IPS-15b (cell line): ENCODE results near the gene CALHM3.
"Not testable (repeated sequence)": the region's sequence is repeated elsewhere in the genome, so short reads cannot be mapped to it uniquely, and the experiment has no call there.

Experiments
- H3K27me3 ChIP-seq: one replicate; pipeline ENCODE4 v1.6.1; 2013; ENCODE audit warnings: low read length; ENCODE audit not compliant: control insufficient read depth, insufficient read depth
- H3K36me3 ChIP-seq: one replicate; pipeline ENCODE4 v1.6.1; 2013; ENCODE audit warnings: low read length; ENCODE audit not compliant: control insufficient read depth, insufficient read depth
- H3K4me1 ChIP-seq: one replicate; pipeline ENCODE4 v1.6.1; 2013; ENCODE audit warnings: mild to moderate bottlenecking, low read length; ENCODE audit not compliant: control insufficient read depth, insufficient read depth
- H3K4me3 ChIP-seq: one replicate; pipeline ENCODE4 v1.5.1; 2013; ENCODE audit warnings: low read depth, low read length
- H3K9ac ChIP-seq: one replicate; pipeline ENCODE4 v1.6.1; 2013; ENCODE audit warnings: low read depth, mild to moderate bottlenecking, low read length
- H3K9me3 ChIP-seq: one replicate; pipeline ENCODE4 v1.6.1; 2013; ENCODE audit warnings: mild to moderate bottlenecking, low read length; ENCODE audit not compliant: control insufficient read depth, insufficient read depth

CALHM3 gene

DNA sequence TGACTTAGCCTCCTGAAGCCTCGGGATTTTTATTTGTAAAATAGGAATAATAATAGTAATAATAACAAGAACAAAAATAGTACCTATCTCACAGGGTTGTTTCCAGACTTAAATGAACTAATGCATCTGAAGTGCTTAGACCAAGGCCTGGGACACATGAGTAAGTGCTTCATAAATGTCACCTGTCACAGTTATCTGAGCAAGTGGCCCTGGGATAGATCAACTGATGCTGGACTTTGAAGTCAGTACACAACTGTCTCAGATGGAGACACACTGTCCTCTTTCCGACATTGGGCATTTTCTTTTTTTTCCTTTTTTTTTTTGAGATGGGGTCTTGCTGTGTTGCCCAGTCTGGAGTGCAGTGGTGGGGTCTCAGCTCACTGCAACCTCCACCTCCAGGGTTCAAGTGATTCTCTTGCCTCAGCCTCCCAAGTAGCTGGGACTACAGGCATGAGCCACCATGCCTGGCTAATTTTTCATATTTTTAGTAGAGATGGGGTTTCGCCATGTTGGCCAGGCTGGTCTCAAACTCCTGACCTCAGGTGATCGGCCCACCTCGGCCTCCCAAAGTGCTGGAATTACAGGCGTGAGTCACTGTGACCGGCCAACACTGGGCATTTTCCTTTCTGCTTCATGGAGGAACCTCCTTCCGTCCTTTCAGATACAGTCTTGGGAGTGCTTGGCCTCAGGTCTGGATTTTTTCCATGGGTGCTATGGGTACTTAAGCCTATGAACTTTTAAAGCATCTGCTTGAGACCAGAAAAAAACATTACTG lies 7.8 kb upstream of the CALHM3 start:
- not testable (repeated sequence) for H3K4me1 ChIP-seq, H3K36me3 ChIP-seq, H3K9ac ChIP-seq, H3K9me3 ChIP-seq, H3K27me3 ChIP-seq, H3K4me3 ChIP-seq

DNA sequence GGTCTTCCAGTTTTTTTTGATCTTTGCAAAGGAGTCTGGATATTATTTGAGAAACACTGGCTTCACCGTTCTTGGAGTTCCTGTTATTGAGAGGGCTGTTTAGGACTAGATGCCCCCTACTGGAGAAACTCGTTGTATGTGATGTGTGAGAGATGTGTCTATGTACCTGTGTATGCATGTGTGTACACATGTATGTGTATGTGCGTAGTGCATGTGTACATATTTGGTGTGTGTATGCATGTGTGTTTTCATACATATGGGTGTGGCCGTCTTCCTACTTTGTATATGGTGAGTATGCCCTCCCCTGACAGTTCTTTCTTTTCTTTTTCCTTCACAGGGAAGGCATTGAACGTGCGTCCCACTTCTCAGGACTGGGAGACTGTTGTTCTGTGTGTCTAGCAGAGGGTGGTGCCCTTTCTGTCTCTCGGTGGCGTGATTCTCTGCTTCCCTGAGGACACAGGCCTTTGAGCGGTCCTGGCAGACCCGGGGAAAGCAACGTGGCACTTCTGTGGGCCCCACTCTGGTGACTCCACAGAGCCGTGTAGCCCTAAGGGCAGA lies 3.0 kb upstream of the CALHM3 start:
- H3K9me3 ChIP-seq: no peaks in the 10 kb centered on the region
- no peak overlapping the region for H3K4me3 ChIP-seq
- H3K4me1 ChIP-seq: peaks cover 2% of the 10 kb centered on the region
- H3K9ac ChIP-seq: no peak overlapping the region
- H3K27me3 ChIP-seq: no peaks in the 10 kb centered on the region
- H3K36me3 ChIP-seq: no peaks in the 10 kb centered on the region

DNA sequence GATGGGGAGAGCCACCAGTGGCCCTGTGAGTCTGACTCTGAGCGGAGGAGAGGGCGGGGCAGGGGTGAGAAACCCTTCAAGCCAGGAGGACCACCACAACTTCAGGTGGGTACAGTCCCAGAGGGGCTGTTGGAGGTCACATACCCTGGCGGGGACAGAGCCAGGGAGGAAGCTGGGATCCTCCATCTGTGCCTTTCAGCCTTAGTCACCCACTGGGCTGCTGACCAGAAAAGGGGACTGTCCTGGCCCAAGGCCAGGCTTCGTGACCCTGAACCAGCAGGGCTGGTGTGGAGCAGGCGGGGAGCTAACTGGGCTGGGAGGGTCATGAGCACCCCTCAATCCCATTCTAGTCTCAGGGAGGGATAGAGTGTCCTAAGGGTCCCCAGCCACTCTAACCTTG lies 1.5 kb upstream of the CALHM3 start:
- no peak overlapping the region for H3K4me3 ChIP-seq
- no peak overlapping the region for H3K9ac ChIP-seq

DNA sequence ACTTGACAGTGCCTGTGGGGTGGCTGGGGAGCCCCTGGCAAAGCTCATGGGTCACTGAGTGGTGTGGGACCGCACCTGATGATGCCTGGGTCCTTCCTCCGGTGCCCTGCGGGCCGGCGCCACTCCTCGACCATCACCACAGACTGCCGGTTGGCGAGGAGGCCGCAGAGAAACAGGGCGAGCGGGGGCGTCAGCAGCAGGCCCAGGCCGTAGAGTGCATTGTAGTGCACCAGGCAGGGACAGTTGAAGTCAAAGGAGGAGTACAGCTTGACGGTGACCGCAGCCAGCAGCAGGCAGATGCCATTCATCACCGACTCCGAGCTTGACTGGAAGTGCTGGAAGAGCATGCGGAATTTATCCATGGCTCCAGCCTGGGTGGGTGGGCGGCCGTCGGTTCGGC lies 369 bp downstream of the CALHM3 start:
- H3K4me1 ChIP-seq: peaks cover 8% of the 10 kb centered on the region
- no peaks in the 10 kb centered on the region for H3K9me3 ChIP-seq
- no peaks in the 10 kb centered on the region for H3K36me3 ChIP-seq
- no peak overlapping the region for H3K4me3 ChIP-seq
- H3K9ac ChIP-seq: no peak overlapping the region
- H3K27me3 ChIP-seq: no peaks in the 10 kb centered on the region

More for the DNA sequence above, 1.5 kb upstream of the CALHM3 start:
- Histone ChIP-seq H3K36me3 (no peaks in the 10 kb centered on the region), H3K9me3 (no peaks in the 10 kb centered on the region), H3K4me1 (peaks cover 8% of the 10 kb centered on the region), H3K27me3 (no peaks in the 10 kb centered on the region)

DNA sequence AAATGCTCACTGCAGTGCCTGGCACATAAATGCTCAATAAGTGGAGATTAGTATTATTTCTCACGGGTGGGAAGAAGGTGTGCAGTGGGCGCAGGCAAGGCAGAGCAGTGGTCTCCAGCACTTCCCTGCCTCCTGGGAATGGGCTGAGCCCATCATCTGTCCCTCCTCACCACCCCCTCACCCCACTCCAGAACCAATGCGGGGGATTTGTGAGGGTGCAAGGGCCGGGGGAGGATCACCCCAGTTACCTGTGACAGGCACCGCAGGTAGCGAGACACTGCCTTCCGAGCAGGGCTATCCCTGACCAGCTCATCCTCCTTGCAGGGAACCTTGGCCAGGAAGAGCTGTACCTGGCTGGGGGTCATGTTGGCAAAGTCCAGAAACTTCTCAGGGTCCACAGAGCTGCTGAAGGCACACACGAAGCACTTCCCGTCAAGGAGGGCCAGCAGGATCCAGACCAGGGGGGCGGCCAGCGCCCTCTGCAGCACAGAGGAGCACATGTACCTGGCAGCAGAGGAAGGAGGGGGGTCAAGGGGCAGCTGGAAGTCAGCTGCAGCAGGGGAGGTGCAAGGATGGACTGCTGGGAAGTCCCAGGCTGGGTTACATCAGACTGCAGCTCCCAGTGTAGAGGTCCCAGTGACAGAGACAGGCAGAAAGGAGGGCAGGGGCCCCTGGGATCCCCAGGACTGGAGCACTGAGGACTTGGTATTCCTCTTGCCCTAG lies 2.8 kb downstream of the CALHM3 start:
- no peak overlapping the region for H3K4me3 ChIP-seq
- no peaks in the 10 kb centered on the region for H3K36me3 ChIP-seq
- H3K4me1 ChIP-seq: peaks cover 10% of the 10 kb centered on the region
- no peaks in the 10 kb centered on the region for H3K27me3 ChIP-seq
- no peaks in the 10 kb centered on the region for H3K9me3 ChIP-seq
- H3K9ac ChIP-seq: no peak overlapping the region

DNA sequence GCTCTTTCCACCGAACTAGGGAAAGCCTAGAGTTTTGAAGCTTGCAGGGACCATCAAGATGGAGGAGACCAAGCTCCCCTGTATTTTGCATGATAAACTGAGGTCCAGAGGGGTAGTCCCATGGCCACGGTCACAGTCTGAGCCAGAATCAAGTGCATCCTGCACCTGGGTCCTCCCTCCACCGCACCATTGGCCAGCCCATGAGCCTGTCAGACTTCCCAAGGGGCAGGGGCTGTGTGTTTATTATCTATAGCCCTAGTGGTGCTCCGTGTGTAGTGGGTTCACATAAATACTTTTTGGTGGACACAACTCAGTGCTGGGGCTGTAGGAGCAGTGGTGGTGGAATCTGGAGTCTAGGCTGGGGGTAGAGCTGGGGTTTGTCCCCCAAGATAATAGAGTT lies 3.6 kb downstream of the CALHM3 start:
- Histone ChIP-seq H3K36me3 (no peaks in the 10 kb centered on the region), H3K9ac (no peak overlapping the region), H3K27me3 (no peaks in the 10 kb centered on the region), H3K9me3 (no peaks in the 10 kb centered on the region), H3K4me3 (no peak overlapping the region), H3K4me1 (peaks cover 12% of the 10 kb centered on the region)

DNA sequence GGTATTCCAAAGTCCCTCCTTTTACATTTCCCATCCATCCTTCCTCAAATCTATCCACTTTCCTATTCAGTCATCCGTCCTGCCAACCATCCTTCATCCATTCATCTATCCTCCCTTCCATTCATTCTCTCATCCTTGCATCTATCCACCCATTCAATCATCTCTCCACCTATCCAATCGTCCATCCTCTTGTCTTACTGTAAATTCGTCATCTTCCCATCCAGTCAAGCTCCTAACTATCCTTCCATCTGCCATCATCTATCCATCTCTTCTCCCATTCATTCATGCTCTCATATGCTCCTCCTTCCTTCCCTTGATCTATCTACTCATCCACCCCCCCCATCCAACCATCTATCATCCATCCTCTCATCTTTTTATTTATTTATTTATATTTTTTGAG lies 5.0 kb downstream of the CALHM3 start:
- Histone ChIP-seq H3K36me3 (no peaks in the 10 kb centered on the region), H3K4me1 (peaks cover 10% of the 10 kb centered on the region), H3K9me3 (no peaks in the 10 kb centered on the region), H3K27me3 (no peaks in the 10 kb centered on the region), H3K4me3 (no peak overlapping the region), H3K9ac (no peak overlapping the region)

DNA sequence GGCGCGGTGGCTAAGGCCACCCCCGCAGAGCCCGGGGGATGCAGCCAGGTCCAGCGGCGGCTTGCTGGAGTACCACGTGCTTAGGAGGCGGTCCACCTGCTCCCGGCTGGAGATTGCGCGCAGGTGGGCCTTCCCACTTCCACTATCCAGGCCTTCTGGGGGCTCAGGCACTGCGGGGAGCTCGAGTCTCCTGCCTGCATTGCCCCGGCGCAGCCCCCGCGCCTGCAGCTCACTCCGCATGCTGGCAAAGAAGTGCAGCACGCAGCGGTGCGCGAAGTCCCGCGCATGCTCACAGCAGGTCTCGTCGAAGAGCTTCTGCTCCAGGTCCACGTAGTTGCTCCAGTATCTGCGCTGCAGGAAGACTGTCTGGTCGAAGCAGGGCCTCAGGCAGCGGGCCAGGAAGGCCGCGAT lies 5.8 kb downstream of the CALHM3 start:
- Histone ChIP-seq H3K36me3 (no peaks in the 10 kb centered on the region), H3K4me1 (peaks cover 10% of the 10 kb centered on the region), H3K4me3 (no peak overlapping the region), H3K9ac (no peak overlapping the region), H3K9me3 (no peaks in the 10 kb centered on the region), H3K27me3 (no peaks in the 10 kb centered on the region)

DNA sequence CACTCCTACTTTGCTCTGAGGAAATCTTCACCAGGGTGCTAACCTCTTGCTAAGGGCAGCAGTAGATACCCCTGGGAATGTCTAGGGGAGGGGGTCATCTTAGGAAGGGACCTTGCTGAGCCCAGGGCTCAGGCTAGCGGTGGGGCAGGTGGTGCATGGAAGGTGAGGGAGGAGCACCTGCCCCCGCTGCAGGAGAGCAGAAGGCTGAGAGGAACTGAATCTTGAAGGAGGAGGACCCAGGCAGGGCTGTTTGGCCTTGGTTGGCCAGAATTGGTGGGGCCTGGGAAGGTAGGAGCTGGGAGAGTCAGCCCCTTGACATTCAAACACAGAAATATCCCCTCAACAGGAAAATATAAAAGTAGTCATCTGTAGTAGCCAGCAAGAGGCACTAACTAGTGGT lies 7.0 kb downstream of the CALHM3 start:
- H3K27me3 ChIP-seq: no peaks in the 10 kb centered on the region
- H3K36me3 ChIP-seq: no peaks in the 10 kb centered on the region
- H3K9me3 ChIP-seq: no peaks in the 10 kb centered on the region
- no peak overlapping the region for H3K4me3 ChIP-seq
- H3K4me1 ChIP-seq: peaks cover 10% of the 10 kb centered on the region
- no peak overlapping the region for H3K9ac ChIP-seq

DNA sequence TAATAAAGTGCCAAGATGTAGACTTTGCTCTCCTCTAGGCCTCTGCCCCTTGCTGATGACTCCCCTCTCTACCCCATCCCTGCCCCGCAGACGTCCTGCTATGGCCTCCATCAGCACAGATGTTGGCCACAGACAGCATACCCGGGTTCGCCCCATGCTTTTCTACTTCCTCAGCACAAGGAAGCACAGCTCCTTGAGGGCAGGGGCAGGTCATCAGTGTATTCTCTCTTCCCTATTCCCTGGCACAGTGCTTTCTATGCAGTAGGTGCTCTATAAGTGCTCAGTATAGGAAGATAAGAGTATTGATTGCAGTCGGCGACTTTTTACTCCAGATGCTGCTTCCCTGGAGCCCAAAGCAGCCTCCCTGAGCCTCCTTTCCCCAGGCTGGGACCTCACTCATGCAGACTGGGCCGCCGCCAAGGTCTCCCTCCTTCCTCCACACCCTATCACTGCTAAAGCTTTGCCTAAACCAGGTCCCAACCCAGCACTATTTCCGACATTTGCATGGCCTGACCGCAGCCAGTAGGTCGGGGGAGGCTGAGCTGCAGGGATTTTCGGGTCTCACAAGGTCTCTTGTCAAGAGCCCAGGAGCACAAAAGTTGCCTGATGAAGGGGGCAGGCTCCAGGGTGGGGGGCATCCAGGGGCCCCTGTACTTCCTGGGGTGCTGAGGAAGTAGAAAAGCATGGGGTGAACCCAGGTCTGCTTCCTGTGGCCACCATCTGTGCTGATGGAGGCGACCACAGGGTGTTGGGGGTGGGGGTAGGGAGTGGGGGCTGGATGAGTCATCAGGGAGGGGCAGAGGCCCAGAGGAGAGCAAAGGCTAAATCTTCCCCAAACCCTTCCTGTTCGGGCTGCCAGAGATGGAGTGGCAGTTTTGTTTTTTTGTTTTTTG lies 8.0 kb downstream of the CALHM3 start:
- H3K4me1 ChIP-seq: peaks cover 4% of the 10 kb centered on the region
- no peaks in the 10 kb centered on the region for H3K9me3 ChIP-seq
- H3K4me3 ChIP-seq: no peak overlapping the region
- no peak overlapping the region for H3K9ac ChIP-seq
- no peaks in the 10 kb centered on the region for H3K27me3 ChIP-seq
- no peaks in the 10 kb centered on the region for H3K36me3 ChIP-seq

DNA sequence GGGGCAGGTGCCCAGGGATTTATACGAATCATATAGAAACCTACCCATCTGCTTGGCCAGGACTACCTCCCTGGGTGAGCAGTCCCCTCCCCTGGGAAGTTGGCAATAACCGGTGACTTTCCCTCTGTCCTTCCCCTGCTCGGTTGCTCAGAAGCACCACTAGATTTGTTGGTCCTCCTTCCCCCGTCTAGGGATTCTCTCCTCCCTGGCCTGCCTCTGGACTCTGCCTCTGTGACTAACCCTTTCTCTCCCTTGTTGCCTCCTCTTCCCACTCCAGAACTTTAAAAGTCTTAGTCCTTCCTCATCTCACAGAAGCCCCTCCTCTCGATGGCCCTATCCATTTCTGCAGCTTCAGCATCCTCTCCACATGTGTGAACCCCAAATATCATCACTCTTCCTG lies 9.8 kb downstream of the CALHM3 start:
- Histone ChIP-seq H3K9ac (no peak overlapping the region), H3K4me3 (no peak overlapping the region), H3K36me3 (no peaks in the 10 kb centered on the region), H3K4me1 (peaks cover 4% of the 10 kb centered on the region), H3K9me3 (no peaks in the 10 kb centered on the region), H3K27me3 (no peaks in the 10 kb centered on the region)
